ENCODE measurements around the gene FBXW10B. TPM values are rescaled to one million over a fixed set of nuclear protein-coding genes. Genes with fewer than 3 reads are reported as not detected.
"Not testable (repeated sequence)": the region's sequence is repeated elsewhere in the genome, so short reads cannot be mapped to it uniquely, and the experiment has no call there.

Gene FBXW10B
- total RNA-seq (1.7 TPM), polyA plus RNA-seq (0.52 TPM)

GRCh38 chr17:15619331-15620058 lies at the start of gene FBXW10B:
FBXW10B (minus strand) TSS chr17:15619704; CDS start chr17:15619512, 192 bp downstream.
- not testable (repeated sequence) for H3K4me3 ChIP-seq (ENCODE audit: low read depth, low read length); H3K36me3 ChIP-seq (ENCODE audit: insufficient read depth); H3K27ac ChIP-seq (ENCODE audit: low read depth); H3K4me1 ChIP-seq (ENCODE audit: insufficient read depth)
- DNase-seq (ENCODE audit: extremely low spot score), result peak; percentile 2
- WGBS, result 30% methylated on average over 11 of the region's 12 CpGs

GRCh38 chr17:15663691-15664090 lies 44.2 kb upstream of the FBXW10B start:
- Histone ChIP-seq H3K27ac (ENCODE audit: low read depth) (no peak overlapping the region), H3K4me1 (ENCODE audit: insufficient read depth) (no peaks in the 10 kb centered on the region), H3K4me3 (ENCODE audit: low read depth, low read length) (no peak overlapping the region), H3K36me3 (ENCODE audit: insufficient read depth) (no peaks in the 10 kb centered on the region)
- WGBS, result 96% methylated on average over 5 of the region's 5 CpGs
- DNase-seq (ENCODE audit: extremely low spot score), result no peak

- H3K36me3 ChIP-seq (ENCODE audit: insufficient read depth), result no peaks in the 10 kb centered on the region
- no peak for DNase-seq (ENCODE audit: extremely low spot score)
- H3K27ac ChIP-seq (ENCODE audit: low read depth), result no peak overlapping the region
- WGBS, result 91% methylated on average over 6 of the region's 6 CpGs
- no peaks in the 10 kb centered on the region for H3K4me1 ChIP-seq (ENCODE audit: insufficient read depth)
- no peak overlapping the region for H3K4me3 ChIP-seq (ENCODE audit: low read depth, low read length)
Measured at GRCh38 chr17:15663176-15663575, 43.7 kb upstream of the FBXW10B start.

GRCh38 chr17:15662681-15663080 lies 43.2 kb upstream of the FBXW10B start:
- 92% methylated on average over 3 of the region's 3 CpGs for WGBS
- no peaks in the 10 kb centered on the region for H3K4me1 ChIP-seq (ENCODE audit: insufficient read depth)
- no peak overlapping the region for H3K4me3 ChIP-seq (ENCODE audit: low read depth, low read length)
- no peak overlapping the region for H3K27ac ChIP-seq (ENCODE audit: low read depth)
- no peaks in the 10 kb centered on the region for H3K36me3 ChIP-seq (ENCODE audit: insufficient read depth)
- DNase-seq (ENCODE audit: extremely low spot score), result no peak

GRCh38 chr17:15660077-15660476 lies 40.6 kb upstream of the FBXW10B start:
- H3K4me1 ChIP-seq (ENCODE audit: insufficient read depth), result no peaks in the 10 kb centered on the region
- no peak overlapping the region for H3K4me3 ChIP-seq (ENCODE audit: low read depth, low read length)
- no peaks in the 10 kb centered on the region for H3K36me3 ChIP-seq (ENCODE audit: insufficient read depth)
- WGBS, result 64% methylated on average over 3 of the region's 3 CpGs
- no peak overlapping the region for H3K27ac ChIP-seq (ENCODE audit: low read depth)
- no peak for DNase-seq (ENCODE audit: extremely low spot score)

GRCh38 chr17:15659663-15660062 lies 40.2 kb upstream of the FBXW10B start:
- DNase-seq (ENCODE audit: extremely low spot score), result no peak
- Histone ChIP-seq H3K36me3 (ENCODE audit: insufficient read depth) (no peaks in the 10 kb centered on the region), H3K27ac (ENCODE audit: low read depth) (no peak overlapping the region), H3K4me1 (ENCODE audit: insufficient read depth) (no peaks in the 10 kb centered on the region), H3K4me3 (ENCODE audit: low read depth, low read length) (no peak overlapping the region)
- WGBS, result 76% methylated on average over 4 of the region's 4 CpGs

- DNase-seq (ENCODE audit: extremely low spot score), result no peak
- no peak overlapping the region for H3K27ac ChIP-seq (ENCODE audit: low read depth)
- WGBS, result 94% methylated on average over 6 of the region's 6 CpGs
- no peaks in the 10 kb centered on the region for H3K36me3 ChIP-seq (ENCODE audit: insufficient read depth)
- no peak overlapping the region for H3K4me3 ChIP-seq (ENCODE audit: low read depth, low read length)
- H3K4me1 ChIP-seq (ENCODE audit: insufficient read depth), result no peaks in the 10 kb centered on the region
Measured at GRCh38 chr17:15659236-15659635, 39.7 kb upstream of the FBXW10B start.

- no peaks in the 10 kb centered on the region for H3K4me1 ChIP-seq (ENCODE audit: insufficient read depth)
- no peaks in the 10 kb centered on the region for H3K36me3 ChIP-seq (ENCODE audit: insufficient read depth)
- no peak overlapping the region for H3K4me3 ChIP-seq (ENCODE audit: low read depth, low read length)
- H3K27ac ChIP-seq (ENCODE audit: low read depth), result no peak overlapping the region
- DNase-seq (ENCODE audit: extremely low spot score), result no peak
- WGBS, result 87% methylated on average over 3 of the region's 3 CpGs
Measured at GRCh38 chr17:15658296-15658695, 38.8 kb upstream of the FBXW10B start.

- H3K4me1 ChIP-seq (ENCODE audit: insufficient read depth), result no peaks in the 10 kb centered on the region
- H3K36me3 ChIP-seq (ENCODE audit: insufficient read depth), result no peaks in the 10 kb centered on the region
- no peak for DNase-seq (ENCODE audit: extremely low spot score)
- no peak overlapping the region for H3K4me3 ChIP-seq (ENCODE audit: low read depth, low read length)
- H3K27ac ChIP-seq (ENCODE audit: low read depth), result no peak overlapping the region
Measured at GRCh38 chr17:15657868-15658267, 38.4 kb upstream of the FBXW10B start.

- Histone ChIP-seq H3K4me1 (ENCODE audit: insufficient read depth) (no peaks in the 10 kb centered on the region), H3K4me3 (ENCODE audit: low read depth, low read length) (no peak overlapping the region), H3K27ac (ENCODE audit: low read depth) (no peak overlapping the region), H3K36me3 (ENCODE audit: insufficient read depth) (no peaks in the 10 kb centered on the region)
- DNase-seq (ENCODE audit: extremely low spot score), result no peak
- 59% methylated on average over 3 of the region's 3 CpGs for WGBS
Measured at GRCh38 chr17:15654886-15655561, 35.5 kb upstream of the FBXW10B start.

GRCh38 chr17:15654401-15654800 lies 34.9 kb upstream of the FBXW10B start:
- not testable (repeated sequence) for H3K4me1 ChIP-seq (ENCODE audit: insufficient read depth); H3K36me3 ChIP-seq (ENCODE audit: insufficient read depth); DNase-seq (ENCODE audit: extremely low spot score); H3K4me3 ChIP-seq (ENCODE audit: low read depth, low read length); H3K27ac ChIP-seq (ENCODE audit: low read depth)
- 71% methylated on average over 3 of the region's 3 CpGs for WGBS

GRCh38 chr17:15652960-15653359 lies 33.5 kb upstream of the FBXW10B start:
- H3K27ac ChIP-seq (ENCODE audit: low read depth), result no peak overlapping the region
- H3K4me3 ChIP-seq (ENCODE audit: low read depth, low read length), result no peak overlapping the region
- 88% methylated on average over 6 of the region's 6 CpGs for WGBS
- DNase-seq (ENCODE audit: extremely low spot score), result no peak
- no peaks in the 10 kb centered on the region for H3K36me3 ChIP-seq (ENCODE audit: insufficient read depth)
- H3K4me1 ChIP-seq (ENCODE audit: insufficient read depth), result no peaks in the 10 kb centered on the region

- Histone ChIP-seq H3K27ac (ENCODE audit: low read depth) (peak overlapping the region; percentile 51), H3K4me1 (ENCODE audit: insufficient read depth) (no peaks in the 10 kb centered on the region), H3K36me3 (ENCODE audit: insufficient read depth) (no peaks in the 10 kb centered on the region), H3K4me3 (ENCODE audit: low read depth, low read length) (peak overlapping the region; percentile 21)
- whole genome bisulfite sequencing, result 1% methylated on average over 8 of the region's 8 CpGs
- DNase-seq (ENCODE audit: extremely low spot score), result peak; percentile 89
Measured at GRCh38 chr17:15651583-15652110, 32.1 kb upstream of the FBXW10B start.
